ENCODE measurements around the gene DAZAP1. TPM values are rescaled to one million over a fixed set of nuclear protein-coding genes. Genes with fewer than 3 reads are reported as not detected.

Gene DAZAP1
- total RNA-seq, 1 experiment from 2014 or later = 144 TPM

GRCh38 chr19:1470305-1471009, 63.1 kb downstream of the DAZAP1 start:
- Histone ChIP-seq H4K20me1 (ENCODE audit: insufficient read depth) (no peaks in the 10 kb centered on the region; the same call in none of the 2 replicates), H3K27ac (no peak overlapping the region), H3K36me3 (ENCODE audit: low read depth) (no peaks in the 10 kb centered on the region), H3F3A (ENCODE audit: insufficient read depth, low read depth) (no peaks in the 10 kb centered on the region), H3K4me3 (peak overlapping the region; percentile 31; the same call in 1 of the 2 replicates), H3K4me2 (peak overlapping the region; percentile 55), H3K9me3 (ENCODE audit: insufficient read depth, low read depth) (no peaks in the 10 kb centered on the region), H3K27me3 (ENCODE audit: insufficient read depth, low read depth) (no peaks in the 10 kb centered on the region), H3K4me1 (replicated peaks; ENCODE audit: insufficient read depth) (no peaks in the 10 kb centered on the region), H3K9me2 (ENCODE audit: insufficient read depth) (no peaks in the 10 kb centered on the region), H2AFZ (no peak overlapping the region), H3K79me2 (ENCODE audit: low read depth) (no peaks in the 10 kb centered on the region)
- no TSS peak for BruUV-seq (replicated peaks)
- TF ChIP-seq CTCF (conservative IDR thresholded peaks at IDR 0.05) (no peak), EZH2 (IDR thresholded peaks at IDR 0.05; ENCODE audit: low read depth) (no peak)
- intact Hi-C loops (cut with micrococcal nuclease; ENCODE audit: unreplicated experiment) = no loop called here
- DNase-seq = peak in 1 of 2 experiments; percentile 48
- ChIA-PET POLR2A (ENCODE audit: unreplicated experiment) (no interaction called here), CTCF (no interaction called here)

GRCh38 chr19:1471010-1471514, 63.7 kb downstream of the DAZAP1 start:
- POLR2A ChIA-PET (ENCODE audit: unreplicated experiment) = no interaction called here
- CTCF ChIA-PET = no interaction called here
- H3K27me3 ChIP-seq (ENCODE audit: insufficient read depth, low read depth) = no peaks in the 10 kb centered on the region

GRCh38 chr19:1471515-1472160, 64.3 kb downstream of the DAZAP1 start:
- H3K36me3 ChIP-seq (ENCODE audit: low read depth) = no peaks in the 10 kb centered on the region
- H4K20me1 ChIP-seq (ENCODE audit: insufficient read depth) = peaks cover 4% of the 10 kb centered on the region
- BruUV-seq (replicated peaks) = no TSS peak
- no peaks in the 10 kb centered on the region for H3K27me3 ChIP-seq (ENCODE audit: insufficient read depth, low read depth)
- POLR2A ChIA-PET (ENCODE audit: unreplicated experiment) = interaction anchor here (0.5 kb wide), 1 partner anchor 57 kb away, joined by 5 read pairs; no protein-coding TSS in a partner anchor
- 0 out of 2 replicates have a peak, but pooled peaks cover 2% of the 10 kb centered on the region for H3K79me2 ChIP-seq (ENCODE audit: low read depth)
- H3K27ac ChIP-seq = no peak overlapping the region
- no peak overlapping the region for H3K4me3 ChIP-seq
- H3K9me3 ChIP-seq (ENCODE audit: insufficient read depth, low read depth) = no peaks in the 10 kb centered on the region
- DNase-seq = no peak
- peak overlapping the region; percentile 55; the same call in 1 of the 2 replicates for H3K4me2 ChIP-seq
- H3K9me2 ChIP-seq (ENCODE audit: insufficient read depth) = no peaks in the 10 kb centered on the region
- intact Hi-C loops (cut with micrococcal nuclease; ENCODE audit: unreplicated experiment) = no loop called here
- no peak overlapping the region for H2AFZ ChIP-seq
- no peaks in the 10 kb centered on the region for H3F3A ChIP-seq (ENCODE audit: insufficient read depth, low read depth)
- no peaks in the 10 kb centered on the region for H3K4me1 ChIP-seq (replicated peaks; ENCODE audit: insufficient read depth)
- CTCF ChIA-PET = no interaction called here
- TF ChIP-seq EZH2 (IDR thresholded peaks at IDR 0.05; ENCODE audit: low read depth) (no peak), CTCF (conservative IDR thresholded peaks at IDR 0.05) (no peak)

More at GRCh38 chr19:1471010-1471514, 63.7 kb downstream of the DAZAP1 start:
- intact Hi-C loops (cut with micrococcal nuclease; ENCODE audit: unreplicated experiment) = no loop called here
- Histone ChIP-seq H3K9me2 (ENCODE audit: insufficient read depth) (no peaks in the 10 kb centered on the region), H3K9me3 (ENCODE audit: insufficient read depth, low read depth) (no peaks in the 10 kb centered on the region), H3K79me2 (ENCODE audit: low read depth) (no peaks in the 10 kb centered on the region), H3K4me2 (peak overlapping the region; percentile 55), H3K4me3 (no peak overlapping the region), H4K20me1 (ENCODE audit: insufficient read depth) (no peaks in the 10 kb centered on the region; the same call in none of the 2 replicates), H2AFZ (no peak overlapping the region), H3F3A (ENCODE audit: insufficient read depth, low read depth) (no peaks in the 10 kb centered on the region), H3K27ac (no peak overlapping the region), H3K4me1 (replicated peaks; ENCODE audit: insufficient read depth) (no peaks in the 10 kb centered on the region), H3K36me3 (ENCODE audit: low read depth) (no peaks in the 10 kb centered on the region)
- no TSS peak for BruUV-seq (replicated peaks)
- no peak for DNase-seq
- TF ChIP-seq EZH2 (IDR thresholded peaks at IDR 0.05; ENCODE audit: low read depth) = no peak
- TF ChIP-seq CTCF (conservative IDR thresholded peaks at IDR 0.05) = no peak

Measured in PC-9 (cell line).